Measurements from ENCODE around the gene FBN3. TPM values are rescaled to one million over a fixed set of nuclear protein-coding genes. Genes with fewer than 3 reads are reported as not detected.

Gene FBN3
- total RNA-seq, 1 experiment from 2014 or later: not detected

DNA sequence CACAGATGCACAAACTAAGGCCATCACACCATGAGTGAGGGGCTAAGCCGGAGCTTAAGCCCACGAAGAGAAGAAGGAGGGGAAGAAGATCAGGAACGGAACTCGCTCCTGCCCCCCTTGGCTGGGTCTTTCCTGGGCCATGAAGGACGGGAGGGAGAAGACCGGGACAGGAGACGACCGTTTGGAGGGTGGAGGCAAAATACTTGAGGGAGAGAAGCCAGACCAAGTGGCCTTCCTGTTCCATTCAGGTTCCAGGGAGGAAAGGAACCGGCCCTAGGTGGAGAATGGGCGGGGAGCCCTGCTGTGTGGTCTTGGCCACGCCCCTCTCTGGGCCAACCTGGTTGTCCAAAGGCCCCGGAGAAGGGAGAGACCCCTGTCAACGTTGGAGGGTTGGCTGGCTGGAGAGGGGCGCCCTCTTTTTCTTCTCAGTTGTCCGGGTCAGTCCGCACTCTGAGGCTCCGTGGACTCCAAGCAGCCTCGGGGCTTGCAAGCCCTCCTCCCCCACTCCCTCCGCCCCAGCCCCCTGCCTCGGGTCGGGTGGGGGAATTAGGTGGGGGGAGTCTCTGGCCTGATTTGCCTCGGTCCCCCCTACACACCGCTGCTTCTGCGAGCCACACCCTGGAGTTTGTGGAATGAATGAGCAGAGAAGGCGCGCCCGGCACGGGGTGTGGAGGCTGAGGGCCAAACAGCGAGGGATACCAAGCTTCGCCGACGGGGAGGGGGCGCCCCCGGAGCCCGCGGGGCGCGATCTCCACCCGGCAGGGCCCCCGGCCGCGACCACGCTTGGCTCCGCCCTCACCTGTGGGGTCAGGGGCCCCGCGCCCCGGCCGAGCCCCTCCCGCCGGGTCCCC, 757 bp downstream of the FBN3 start:
- no peak for DNase-seq (ENCODE audit: low read depth)

GRCh38 chr19:8148088-8148409, 1.3 kb downstream of the FBN3 start:
- DNase-seq (ENCODE audit: low read depth): no peak

GRCh38 chr19:8147582-8147978, 1.8 kb downstream of the FBN3 start:
- DNase-seq (ENCODE audit: low read depth): no peak

DNA sequence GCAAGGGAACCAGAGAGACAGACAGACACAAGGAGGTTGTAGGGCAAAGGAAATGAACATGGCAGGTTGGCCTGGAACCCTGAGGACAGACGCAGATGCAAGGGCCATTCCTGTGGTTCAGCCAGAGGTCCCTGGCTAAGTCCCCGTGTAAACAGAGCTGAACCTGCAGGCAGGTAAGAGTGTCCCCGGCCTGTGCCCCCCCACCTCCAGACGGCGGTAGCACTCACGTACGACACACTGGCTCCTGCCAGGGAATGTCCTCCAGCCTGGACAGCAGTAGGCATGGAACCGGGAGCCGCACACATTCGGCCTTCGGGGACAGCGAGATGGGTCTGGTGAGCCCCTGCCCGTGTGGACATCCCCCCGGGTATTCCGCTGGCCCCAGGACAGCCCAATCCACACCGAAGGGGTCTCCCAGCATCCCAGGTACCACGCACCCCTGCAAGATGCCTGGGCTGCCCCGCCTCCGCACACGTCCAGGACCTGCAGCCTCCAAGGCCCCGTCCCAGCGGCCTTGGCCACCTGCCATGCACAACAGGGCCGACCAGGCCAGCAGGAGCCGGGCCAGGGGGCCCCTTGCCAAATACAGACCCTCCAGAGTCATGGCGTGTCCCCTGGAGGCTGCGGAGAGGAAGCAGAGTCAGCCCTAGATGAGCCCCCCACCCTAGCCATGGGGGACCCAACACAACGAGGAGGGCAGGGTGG, 2.4 kb downstream of the FBN3 start:
- no peak for DNase-seq (ENCODE audit: low read depth)

DNA sequence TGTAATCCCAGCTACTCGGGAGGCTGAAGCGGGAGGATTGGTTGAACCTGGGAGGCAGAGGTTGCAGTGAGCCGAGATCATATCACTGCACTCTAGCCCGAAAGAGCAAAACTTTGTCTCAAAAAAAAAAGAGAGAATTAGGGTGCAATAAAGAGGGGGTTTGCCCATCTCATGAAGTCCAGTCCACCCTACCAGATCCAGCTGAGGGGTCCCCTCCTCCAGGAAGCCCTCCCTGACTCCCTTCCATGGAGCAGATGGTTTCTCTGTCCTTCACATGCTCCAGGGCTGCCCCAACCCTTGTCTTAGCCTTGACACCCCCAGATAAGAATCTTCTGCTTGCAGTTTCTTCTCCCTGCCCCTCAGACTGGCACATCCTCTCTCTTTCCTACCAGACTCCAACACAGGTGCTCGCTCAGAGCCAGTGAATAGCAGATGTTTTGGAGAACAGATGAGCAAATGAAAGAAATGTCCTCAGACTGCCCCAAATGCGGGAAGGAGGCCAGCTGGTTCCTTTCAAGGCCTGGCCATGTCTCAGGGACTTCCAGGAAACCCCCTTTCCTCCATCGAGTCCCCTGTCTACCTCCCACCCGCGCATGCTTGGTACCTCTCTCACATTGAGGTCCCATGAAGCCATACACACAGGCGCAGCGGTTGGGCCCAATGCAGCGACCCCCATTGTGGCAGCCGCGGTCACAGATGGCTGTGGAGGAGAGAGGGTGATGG, 5.0 kb downstream of the FBN3 start:
- DNase-seq (ENCODE audit: low read depth): no peak

DNA sequence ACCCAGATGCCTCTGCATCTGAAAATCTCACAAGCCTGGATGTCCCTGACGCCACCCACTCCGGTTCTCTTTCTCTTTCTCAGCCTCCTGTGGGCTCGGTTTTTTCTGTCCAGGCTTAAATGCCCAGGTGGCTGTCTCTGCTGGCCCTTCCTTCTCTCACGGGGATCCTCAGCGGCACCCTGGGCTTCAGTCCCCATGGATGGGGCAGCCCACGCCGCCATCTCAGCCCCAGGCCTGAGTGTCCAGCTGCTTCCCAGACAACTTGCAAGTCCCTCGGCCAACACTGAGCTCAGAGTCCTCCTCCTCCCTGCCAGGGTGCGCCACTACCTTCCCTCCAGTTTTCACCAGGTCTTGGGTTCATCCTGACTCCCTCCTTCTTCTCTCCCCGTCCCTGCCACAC, 6.4 kb downstream of the FBN3 start:
- no peak for DNase-seq (ENCODE audit: low read depth)

- DNase-seq (ENCODE audit: low read depth): no peak
These were observed 6.9 kb downstream of the FBN3 start for GRCh38 chr19:8142513-8142900.

- DNase-seq (ENCODE audit: low read depth): no peak
These were observed 7.5 kb downstream of the FBN3 start for GRCh38 chr19:8141726-8142512.

GRCh38 chr19:8138201-8138600, 11.2 kb downstream of the FBN3 start:
- no peak for DNase-seq (ENCODE audit: low read depth)

- no peak for DNase-seq (ENCODE audit: low read depth)
These were observed 12.0 kb downstream of the FBN3 start for GRCh38 chr19:8137425-8137824.

DNA sequence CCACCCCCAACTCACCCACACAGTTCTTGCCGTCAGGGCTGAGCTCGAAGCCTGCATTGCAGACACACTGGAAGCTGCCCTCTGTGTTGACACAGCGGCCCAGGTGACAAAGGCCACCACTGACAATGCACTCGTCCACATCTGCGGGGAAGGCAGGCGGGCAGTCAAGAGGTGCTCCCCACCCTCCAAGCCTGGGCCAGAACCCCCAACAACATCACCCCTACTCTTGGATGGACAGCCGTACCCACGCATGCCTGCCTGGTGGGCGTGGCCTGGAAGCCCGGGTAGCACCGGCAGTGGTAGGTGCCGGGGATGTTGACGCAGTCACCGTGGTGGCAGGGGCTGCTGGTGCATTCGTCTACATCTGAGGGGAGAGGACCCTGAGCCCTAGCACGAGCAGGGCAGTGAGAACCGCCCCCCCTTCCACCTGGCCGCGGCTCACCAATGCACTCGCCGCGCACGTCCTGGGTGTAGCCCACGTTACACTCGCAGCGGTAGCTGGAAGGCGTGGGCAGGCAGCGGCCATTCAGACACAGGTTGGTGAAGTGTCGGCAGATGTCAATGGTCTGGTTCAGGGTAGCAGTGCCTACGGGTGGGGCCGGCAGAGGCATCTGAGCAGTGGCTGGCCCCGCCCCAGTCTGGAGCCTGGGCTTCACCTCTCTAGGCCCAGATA, 13.3 kb downstream of the FBN3 start:
- DNase-seq (ENCODE audit: low read depth): no peak

- no peak for DNase-seq (ENCODE audit: low read depth)
These were observed 16.4 kb downstream of the FBN3 start for GRCh38 chr19:8132858-8133458.

DNA sequence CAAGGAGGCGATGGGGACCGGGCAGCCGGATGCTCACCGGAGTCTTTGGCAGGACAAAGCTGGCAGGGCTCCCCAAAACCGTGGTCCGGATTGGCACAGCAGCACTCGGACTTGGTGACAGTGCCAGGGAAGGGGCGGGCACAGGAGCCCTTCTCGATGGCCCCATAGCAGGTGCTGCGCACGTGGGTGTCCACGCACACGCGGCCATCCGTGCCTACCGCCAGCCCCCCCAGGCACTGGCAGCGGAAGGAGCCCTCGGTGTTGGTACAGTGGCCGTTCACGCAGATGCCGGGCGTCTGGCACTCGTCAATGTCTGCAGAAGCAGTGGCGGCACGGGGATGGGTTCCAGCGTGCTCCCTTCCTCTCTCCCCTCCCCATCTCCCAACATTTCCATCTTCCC, 17.9 kb downstream of the FBN3 start:
- DNase-seq (ENCODE audit: low read depth): no peak

DNA sequence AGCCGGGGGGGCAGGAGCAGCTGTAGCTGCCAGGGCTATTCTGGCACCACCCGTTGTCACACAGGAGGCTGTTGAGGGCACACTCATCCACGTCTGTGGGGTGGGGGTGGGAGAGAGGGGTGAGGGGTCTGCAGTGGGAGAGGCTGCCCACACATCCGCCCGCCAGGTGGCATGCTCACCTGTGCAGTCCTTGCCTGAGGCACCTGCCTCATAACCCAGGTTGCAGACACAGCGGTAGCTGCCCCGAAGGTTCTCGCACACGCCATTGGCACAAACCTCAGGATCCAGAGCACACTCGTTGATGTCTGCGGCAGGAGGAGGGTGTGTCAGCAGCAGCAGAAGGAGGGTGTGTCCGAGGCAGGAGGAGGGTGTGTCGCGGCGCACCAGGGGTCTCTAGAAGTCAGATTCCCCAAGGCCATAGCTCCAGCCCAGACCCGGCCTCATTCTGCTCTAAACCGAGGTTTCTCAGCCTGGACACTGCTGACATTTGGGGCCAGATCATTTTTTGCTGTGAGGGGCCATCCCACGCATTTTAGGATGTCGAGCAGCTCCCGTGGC, 20.3 kb downstream of the FBN3 start:
- DNase-seq (ENCODE audit: low read depth): no peak

DNA sequence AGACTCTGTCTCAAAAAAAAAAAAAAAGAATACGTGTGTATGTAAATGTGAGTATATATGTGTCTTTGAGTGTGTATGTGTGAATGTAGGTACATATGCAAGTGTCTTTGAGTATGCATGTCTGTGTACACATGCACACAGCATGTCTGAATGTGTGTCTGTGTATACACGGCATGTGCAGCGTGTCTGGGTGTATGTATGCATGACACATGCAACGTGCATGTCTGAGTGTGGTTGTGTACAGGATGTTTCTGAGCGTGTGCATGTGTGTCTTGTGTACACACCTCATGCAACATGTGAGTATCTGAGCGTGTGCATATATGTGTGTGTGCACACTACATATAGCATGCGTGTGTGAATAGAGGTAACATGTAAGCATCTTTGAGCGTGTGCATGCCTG, 20.8 kb downstream of the FBN3 start:
- DNase-seq (ENCODE audit: low read depth): no peak

DNA sequence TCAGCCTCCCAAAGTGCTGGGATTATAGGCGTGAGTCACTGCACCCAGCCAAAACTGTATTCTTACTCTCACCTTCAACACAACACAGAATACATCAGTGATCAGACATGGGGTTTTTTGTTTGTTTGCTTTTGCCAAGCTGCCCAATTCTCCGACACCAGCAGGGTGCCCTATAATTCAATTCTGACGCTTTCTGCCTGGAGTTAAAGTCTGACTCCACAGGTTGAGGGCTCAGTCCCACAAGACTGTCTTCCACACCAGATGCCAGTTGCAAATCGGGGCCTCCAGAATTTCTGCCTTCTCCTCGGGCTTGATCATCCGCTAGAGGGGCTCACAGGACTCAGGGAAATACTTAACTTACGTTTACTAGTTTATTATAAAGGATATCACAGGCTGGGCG, 22.1 kb downstream of the FBN3 start:
- no peak for DNase-seq (ENCODE audit: low read depth)

GRCh38 chr19:8126511-8126910, 22.9 kb downstream of the FBN3 start:
- DNase-seq (ENCODE audit: low read depth): no peak

GRCh38 chr19:8126008-8126407, 23.4 kb downstream of the FBN3 start:
- no peak for DNase-seq (ENCODE audit: low read depth)

- DNase-seq (ENCODE audit: low read depth): no peak
These were observed 25.7 kb downstream of the FBN3 start for GRCh38 chr19:8123683-8124082.

DNA sequence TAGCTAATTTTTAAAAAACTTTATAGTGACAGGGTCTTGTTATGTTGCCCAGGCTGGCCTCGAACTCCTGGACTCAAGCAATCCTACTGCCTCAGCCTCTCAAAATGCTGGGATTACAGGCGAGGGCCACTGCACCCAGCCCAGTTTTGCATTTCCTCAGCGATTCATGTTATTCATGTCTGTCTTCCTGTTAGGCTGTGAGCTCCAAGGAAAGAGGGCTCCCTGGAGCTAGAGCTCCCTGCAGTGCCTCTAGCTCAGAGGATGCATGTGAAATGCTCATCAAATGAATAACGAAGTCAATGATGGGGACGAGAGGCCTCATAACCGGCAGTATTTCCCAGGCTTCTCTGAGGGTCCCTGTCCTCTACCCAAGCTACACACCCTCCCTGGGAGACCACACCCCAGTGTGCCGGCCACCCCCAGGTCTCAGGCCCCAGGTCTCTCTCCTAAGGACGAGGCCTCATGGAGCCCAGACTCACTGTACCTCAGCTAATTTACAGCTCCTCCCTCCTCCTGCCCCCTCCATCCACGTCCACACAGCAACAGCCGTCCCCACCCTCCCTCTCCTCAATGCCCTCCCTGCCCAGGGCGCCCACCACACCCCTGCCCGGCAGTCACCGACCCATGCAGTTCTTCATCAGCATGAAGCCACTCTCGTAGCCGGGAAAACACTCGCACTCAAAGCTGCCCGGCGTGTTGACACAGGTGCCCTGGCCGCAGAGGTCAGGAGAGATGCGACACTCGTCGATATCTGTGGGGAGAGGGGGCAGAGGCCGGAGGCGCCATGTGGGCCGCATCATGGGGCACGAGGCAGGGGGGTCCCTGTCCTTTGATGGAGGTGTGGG, 28.5 kb downstream of the FBN3 start:
- DNase-seq (ENCODE audit: low read depth): no peak
